K562 (cell line): ENCODE measurements around the gene CASKIN2. TPM values are rescaled to one million over a fixed set of nuclear protein-coding genes. Genes with fewer than 3 reads are reported as not detected.

Experiments used
- CBFA2T3 ChIP-seq: fragments of 450-650 bp; IDR thresholded peaks from 2 replicates; pipeline ENCODE4 v1.6.1; 2017
- CBX8 ChIP-seq: fragments of 200-600 bp; sonication (generic); IDR thresholded peaks from 2 replicates; pipeline ENCODE4 v1.6.1; 2012; ENCODE audit warnings: borderline replicate concordance, mixed run types, low read depth, mild to moderate bottlenecking, moderate library complexity, mixed read lengths, low read length, control low read depth, inconsistent platforms; ENCODE audit not compliant: poor library complexity, severe bottlenecking; ENCODE audit errors: extremely low read depth
- CREB1 ChIP-seq, 2 experiments: sonication (generic) in 1 of 2; formaldehyde crosslinking in 1 of 2; IDR thresholded peaks; 2 replicates each; pipeline versions ENCODE4 v1.6.1 to v1.8.0; 2012 to 2022; ENCODE audit warnings: inconsistent platforms in 1 of 2, mild to moderate bottlenecking in 1 of 2, missing genetic modification reagents in 1 of 2, moderate library complexity in 1 of 2
- CREM ChIP-seq: IDR thresholded peaks from 2 replicates; pipeline ENCODE4 v1.6.1; 2014; ENCODE audit warnings: antibody characterized with exemption, low read depth
- E4F1 ChIP-seq: fragments of 250-450 bp; sonication (Bioruptor Pico); IDR thresholded peaks from 2 replicates; pipeline ENCODE4 v1.5.0; 2021; ENCODE audit warnings: mild to moderate bottlenecking, borderline replicate concordance
- KLF16 ChIP-seq: IDR thresholded peaks from 2 replicates; pipeline ENCODE4 v1.6.1; 2016; ENCODE audit warnings: antibody characterized with exemption
- L3MBTL2 ChIP-seq: fragments of 450-650 bp; IDR thresholded peaks from 2 replicates; pipeline ENCODE4 v1.6.1; 2016; ENCODE audit warnings: mild to moderate bottlenecking, moderate library complexity
- MTA2 ChIP-seq: fragments of 450-650 bp; IDR thresholded peaks from 2 replicates; pipeline ENCODE4 v1.6.1; 2016; ENCODE audit warnings: low read depth
- NRF1 ChIP-seq, 2 experiments: fragments of 450-650 bp; IDR thresholded peaks in 1 of 2; conservative IDR thresholded peaks in 1 of 2; 2 replicates each; pipeline ENCODE4 v1.6.1; 2014; ENCODE audit warnings: mild to moderate bottlenecking in 2 of 2
- PHF20 ChIP-seq: fragments of 450-650 bp; IDR thresholded peaks from 2 replicates; pipeline ENCODE4 v1.6.1; 2018; ENCODE audit not compliant: partially characterized antibody
- PHF8 ChIP-seq: fragments of 200-600 bp; sonication (generic); IDR thresholded peaks from 2 replicates; pipeline ENCODE4 v1.6.1; 2012; ENCODE audit warnings: mixed run types, mild to moderate bottlenecking, inconsistent platforms, low read length, moderate library complexity, borderline replicate concordance
- SRSF7 ChIP-seq: fragments of 200-400 bp; formaldehyde crosslinking; optimal IDR thresholded peaks from 2 replicates; pipeline ENCODE3; 2017; ENCODE audit warnings: mild to moderate bottlenecking, low read depth, low read length
- TARDBP ChIP-seq: fragments of 450-650 bp; IDR thresholded peaks from 2 replicates; pipeline ENCODE4 v1.6.1; 2016
- YY1 ChIP-seq, 3 experiments: IDR thresholded peaks; 2 replicates each; pipeline ENCODE4 v1.6.1; 2011; ENCODE audit warnings: low read length in 2 of 3, mild to moderate bottlenecking in 2 of 3, moderate library complexity in 2 of 3, borderline replicate concordance in 1 of 3, control low read depth in 1 of 3, low read depth in 1 of 3; ENCODE audit not compliant: insufficient read depth in 3 of 3, insufficient replicate concordance in 2 of 3, control insufficient read depth in 1 of 3, insufficient read length in 1 of 3; ENCODE audit errors: extremely low read depth in 1 of 3
- ZBTB34 ChIP-seq: fragments of 250-450 bp; sonication (Bioruptor Pico); IDR thresholded peaks from 2 replicates; pipeline ENCODE4 v1.8.0; 2021; ENCODE audit warnings: mild to moderate bottlenecking, moderate library complexity
- ZBTB43 ChIP-seq: sonication (generic); formaldehyde crosslinking; IDR thresholded peaks from 2 replicates; pipeline ENCODE4 v1.8.0; 2023; ENCODE audit warnings: mild to moderate bottlenecking, missing genetic modification reagents
- ZNF217 ChIP-seq: sonication (generic); formaldehyde crosslinking; IDR thresholded peaks from 2 replicates; pipeline ENCODE4 v1.8.0; 2022; ENCODE audit warnings: mild to moderate bottlenecking, missing genetic modification reagents
- ZZZ3 ChIP-seq: fragments of 450-650 bp; IDR thresholded peaks from 2 replicates; pipeline ENCODE4 v1.6.1; 2016; ENCODE audit warnings: antibody characterized with exemption, mild to moderate bottlenecking, moderate library complexity
- polyA plus RNA-seq, 8 experiments: library from polyadenylated mRNA; depleted of rRNA in 4 of 8; stranded (reverse) in 5 of 8; unstranded in 3 of 8; fragments of >200 nt; fragmentation: Nextera tagmentation in 2 of 8; fragmentation: Illumina TruSeq in 1 of 8; extraction: Ambion mirVana in 2 of 8; extraction: Trizol in 1 of 8; gene quantifications; 2 replicates each; pipeline versions ENCODE4 v1.2.1 to v1.2.3, GENCODE V29; 2011 to 2014; ENCODE audit warnings: inconsistent platforms in 1 of 8, missing spikeins in 1 of 8
- total RNA-seq, 7 experiments: library from RNA; depleted of rRNA in 6 of 7; stranded (reverse); fragments of >200 nt in 6 of 7; fragmentation: Illumina TruSeq in 2 of 7; extraction: Trizol in 2 of 7; gene quantifications; 2 replicates each; pipeline versions ENCODE4 v1.2.1 to v1.2.3, GENCODE V29; 2011 to 2021; ENCODE audit warnings: low replicate concordance in 1 of 7

The CASKIN2 gene
- total and polyA plus RNA-seq, 9 of the 15 experiments (the other 6 are each of a cell fraction or from before 2014, with no cell fraction given): 0.01 to 12.2 (median 2.1) TPM

- TF ChIP-seq YY1 (IDR thresholded peaks at IDR 0.05; ENCODE audit: borderline replicate concordance in 1 of 3, control insufficient read depth in 1 of 3, extremely low read depth in 1 of 3, insufficient read depth in 3 of 3, insufficient read length in 1 of 3, insufficient replicate concordance in 2 of 3, low read depth in 1 of 3, low read length in 2 of 3) (peak in 1 of 3 experiments; percentile 0), CREM (no peak), TARDBP (no peak), CBFA2T3 (no peak), MTA2 (no peak), PHF8 (peak; percentile 51; the same call in 1 of the 2 replicates), NRF1 (conservative IDR thresholded peaks at IDR 0.05 in 1 of 2, IDR thresholded peaks at IDR 0.05 in 1 of 2) (peak; percentile 8 to 32; a peak in 2 of 4 replicates), CBX8 (no peak), PHF20 (no peak), SRSF7 (no peak), ZZZ3 (no peak), L3MBTL2 (peak; percentile 36; the same call in 1 of the 2 replicates), KLF16 (no peak), ZBTB34 (CRISPR knock-in tag) (no peak), ZBTB43 (no peak), ZNF217 (no peak), E4F1 (CRISPR knock-in tag) (no peak), CREB1 (IDR thresholded peaks at IDR 0.05) (no peak), CREB1 (CRISPR knock-in tag; IDR thresholded peaks at IDR 0.05) (no peak)
- TF ChIP-seq, all 486 proteins: peak for 20
Measured at GRCh38 chr17:75516619-75517296, 1.4 kb upstream of the CASKIN2 start (continued).
